ENCODE measurements around the gene SLC38A10.

The SLC38A10 gene

DNA sequence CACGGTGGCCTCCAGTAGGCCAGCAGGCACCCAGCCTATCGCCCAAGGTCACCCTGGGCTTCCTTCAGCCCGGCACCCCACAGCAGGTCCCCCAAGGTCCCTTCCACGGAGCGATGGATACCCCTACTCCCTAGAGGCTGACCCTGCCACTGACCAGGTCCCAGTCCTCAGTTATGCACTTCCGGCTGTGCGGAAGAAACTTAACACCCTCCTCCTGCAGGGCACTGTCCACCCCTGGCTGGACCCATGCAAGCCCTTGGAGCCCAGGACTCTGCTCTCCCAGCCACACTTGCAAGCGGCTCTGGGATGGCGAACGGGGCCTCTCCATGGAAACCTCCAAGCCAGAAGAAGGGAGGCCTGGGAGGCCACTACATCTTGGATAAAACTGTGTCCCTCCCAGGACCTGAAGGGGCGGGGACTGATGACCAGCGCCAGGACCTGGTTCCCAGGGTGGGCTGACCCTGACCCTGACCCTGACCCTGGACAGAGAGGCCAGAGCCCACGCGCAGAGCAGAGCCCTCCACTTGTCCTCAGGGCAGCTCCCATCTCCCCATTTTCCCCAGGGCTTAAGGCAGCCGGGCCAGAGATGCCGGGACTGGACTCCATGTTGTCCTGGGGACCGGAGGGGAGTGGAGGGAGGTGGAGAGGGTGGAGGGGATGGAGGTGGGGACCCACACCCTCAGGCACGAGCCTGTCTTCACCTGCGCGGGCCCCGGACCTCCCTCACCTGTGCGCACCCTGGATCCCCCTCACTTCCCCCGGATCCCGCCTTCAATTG is 73.1 kb downstream of the SLC38A10 start:
- H3K36me3 ChIP-seq (replicated peaks): no peaks in the 10 kb centered on the region; the same call in 1 of the 2 replicates
- no peaks in the 10 kb centered on the region for H3K27me3 ChIP-seq (ENCODE audit: low read depth)
- no peak for DNase-seq (ENCODE audit: low spot score in 2 of 2)
- H3K9me3 ChIP-seq: peaks cover 2% of the 10 kb centered on the region; the same call in 1 of the 2 replicates
- in situ Hi-C loops (cut with MboI; ENCODE audit: low sequenced_read_pairs): no loop called here
- peak overlapping the region; percentile 55 for H3K4me3 ChIP-seq
- H3K4me1 ChIP-seq: peaks cover 6% of the 10 kb centered on the region

GRCh38 chr17:81221371-81221841 is 73.7 kb downstream of the SLC38A10 start:
- in situ Hi-C loops (cut with MboI; ENCODE audit: low sequenced_read_pairs): no loop called here
- DNase-seq (ENCODE audit: low spot score in 2 of 2): peak in 1 of 2 experiments; percentile 40
- H3K36me3 ChIP-seq (replicated peaks): no peaks in the 10 kb centered on the region; the same call in 1 of the 2 replicates
- peaks cover 2% of the 10 kb centered on the region; the same call in 1 of the 2 replicates for H3K9me3 ChIP-seq
- peak overlapping the region; percentile 55 for H3K4me3 ChIP-seq
- H3K4me1 ChIP-seq: peaks cover 6% of the 10 kb centered on the region
- H3K27me3 ChIP-seq (ENCODE audit: low read depth): no peaks in the 10 kb centered on the region

GRCh38 chr17:81219476-81220180 is 75.5 kb downstream of the SLC38A10 start:
- H3K9me3 ChIP-seq: no peaks in the 10 kb centered on the region; the same call in 1 of the 2 replicates
- no peaks in the 10 kb centered on the region for H3K27me3 ChIP-seq (ENCODE audit: low read depth)
- no peak for DNase-seq (ENCODE audit: low spot score in 2 of 2)
- in situ Hi-C loops (cut with MboI; ENCODE audit: low sequenced_read_pairs): no loop called here
- H3K36me3 ChIP-seq (replicated peaks): no peaks in the 10 kb centered on the region; the same call in 1 of the 2 replicates
- peaks cover 6% of the 10 kb centered on the region for H3K4me1 ChIP-seq
- H3K4me3 ChIP-seq: no peak overlapping the region

GRCh38 chr17:81218991-81219390 is 76.1 kb downstream of the SLC38A10 start:
- Histone ChIP-seq H3K4me1 (peaks cover 6% of the 10 kb centered on the region), H3K36me3 (replicated peaks) (no peaks in the 10 kb centered on the region; the same call in 1 of the 2 replicates), H3K4me3 (no peak overlapping the region), H3K9me3 (no peaks in the 10 kb centered on the region; the same call in 1 of the 2 replicates), H3K27me3 (ENCODE audit: low read depth) (no peaks in the 10 kb centered on the region)
- DNase-seq (ENCODE audit: low spot score in 2 of 2): no peak
- in situ Hi-C loops (cut with MboI; ENCODE audit: low sequenced_read_pairs): no loop called here

DNA sequence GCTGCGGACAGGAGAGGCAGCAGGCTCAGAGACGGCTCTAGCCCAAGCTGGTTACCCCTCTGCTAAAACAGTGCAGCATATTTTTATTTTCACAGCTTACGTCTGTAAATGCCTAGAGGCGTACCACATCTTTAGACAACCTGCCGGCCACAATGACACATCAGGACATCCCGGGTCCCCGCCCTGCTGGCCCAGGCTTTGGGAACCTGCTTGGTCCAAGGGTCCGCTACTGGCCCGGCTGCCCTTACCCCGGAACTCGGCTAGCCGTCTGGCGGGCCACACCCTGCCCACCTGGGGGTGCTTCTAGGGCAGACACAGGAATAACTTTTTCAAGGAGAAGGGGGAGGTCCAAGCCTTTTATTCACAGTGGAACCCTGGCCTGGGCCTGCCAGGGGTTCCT is 76.6 kb downstream of the SLC38A10 start:
- DNase-seq (ENCODE audit: low spot score in 2 of 2): no peak
- H3K4me1 ChIP-seq: peaks cover 3% of the 10 kb centered on the region
- H3K4me3 ChIP-seq: no peak overlapping the region
- in situ Hi-C loops (cut with MboI; ENCODE audit: low sequenced_read_pairs): no loop called here
- no peaks in the 10 kb centered on the region; the same call in 1 of the 2 replicates for H3K36me3 ChIP-seq (replicated peaks)
- H3K9me3 ChIP-seq: no peaks in the 10 kb centered on the region
- no peaks in the 10 kb centered on the region for H3K27me3 ChIP-seq (ENCODE audit: low read depth)

- Histone ChIP-seq H3K36me3 (replicated peaks) (no peaks in the 10 kb centered on the region; the same call in 1 of the 2 replicates), H3K9me3 (no peaks in the 10 kb centered on the region), H3K27me3 (ENCODE audit: low read depth) (no peaks in the 10 kb centered on the region), H3K4me1 (no peaks in the 10 kb centered on the region), H3K4me3 (no peak overlapping the region)
- DNase-seq (ENCODE audit: low spot score in 2 of 2): no peak
- in situ Hi-C loops (cut with MboI; ENCODE audit: low sequenced_read_pairs): no loop called here
Observed at GRCh38 chr17:81217491-81217890, 77.6 kb downstream of the SLC38A10 start.

DNA sequence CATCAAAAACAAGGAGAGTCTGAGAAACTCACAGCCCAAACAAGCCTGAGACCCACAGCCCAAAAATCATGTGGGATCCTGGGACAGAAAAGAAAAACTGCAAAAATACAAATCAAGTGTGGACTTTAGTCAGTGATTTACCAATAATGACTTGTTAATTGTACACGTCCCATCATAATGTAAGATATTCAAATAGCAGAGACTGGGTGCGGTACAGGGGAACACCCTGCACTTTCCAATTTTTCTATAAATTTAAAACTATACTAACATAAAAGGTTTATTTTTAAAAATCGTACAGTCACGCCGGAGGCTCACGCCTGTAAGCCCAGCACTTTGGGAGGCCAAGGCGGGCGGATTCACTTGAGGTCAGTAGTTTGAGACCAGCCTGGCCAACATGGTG is 81.1 kb downstream of the SLC38A10 start:
- DNase-seq (ENCODE audit: low spot score in 2 of 2): no peak
- Histone ChIP-seq H3K27me3 (ENCODE audit: low read depth) (no peaks in the 10 kb centered on the region), H3K9me3 (no peaks in the 10 kb centered on the region), H3K4me3 (no peak overlapping the region), H3K4me1 (no peaks in the 10 kb centered on the region), H3K36me3 (replicated peaks) (no peaks in the 10 kb centered on the region; the same call in 1 of the 2 replicates)
- in situ Hi-C loops (cut with MboI; ENCODE audit: low sequenced_read_pairs): no loop called here

DNA sequence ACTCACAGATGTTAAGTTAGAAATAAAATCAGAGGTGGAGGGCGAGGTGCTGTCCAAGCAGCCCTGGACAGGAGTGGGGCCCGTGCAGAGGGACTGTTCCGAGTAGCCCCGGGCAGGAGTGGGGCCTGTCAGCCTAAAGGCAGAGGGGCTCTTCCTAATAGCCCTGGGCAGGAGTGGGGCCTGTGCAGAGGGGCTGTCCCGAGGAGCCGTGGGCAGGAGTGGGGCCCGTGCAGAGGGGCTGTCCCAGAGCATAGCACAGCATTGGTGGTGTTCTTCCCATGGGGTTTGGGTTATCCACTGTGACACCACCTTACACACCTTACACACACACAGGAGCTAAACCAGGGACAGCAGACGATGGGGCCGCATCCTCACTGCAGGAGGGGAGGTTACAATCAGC is 82.7 kb downstream of the SLC38A10 start:
- H3K4me1 ChIP-seq: no peaks in the 10 kb centered on the region
- in situ Hi-C loops (cut with MboI; ENCODE audit: low sequenced_read_pairs): no loop called here
- H3K9me3 ChIP-seq: no peaks in the 10 kb centered on the region
- no peaks in the 10 kb centered on the region for H3K27me3 ChIP-seq (ENCODE audit: low read depth)
- no peak for DNase-seq (ENCODE audit: low spot score in 2 of 2)
- no peak overlapping the region for H3K4me3 ChIP-seq
- H3K36me3 ChIP-seq (replicated peaks): no peaks in the 10 kb centered on the region; the same call in none of the 2 replicates

- Histone ChIP-seq H3K9me3 (no peaks in the 10 kb centered on the region), H3K36me3 (replicated peaks) (no peaks in the 10 kb centered on the region; the same call in none of the 2 replicates), H3K4me1 (no peaks in the 10 kb centered on the region), H3K27me3 (ENCODE audit: low read depth) (no peaks in the 10 kb centered on the region), H3K4me3 (no peak overlapping the region)
- in situ Hi-C loops (cut with MboI; ENCODE audit: low sequenced_read_pairs): no loop called here
- no peak for DNase-seq (ENCODE audit: low spot score in 2 of 2)
Observed at GRCh38 chr17:81210868-81211267, 84.2 kb downstream of the SLC38A10 start.

- no peaks in the 10 kb centered on the region; the same call in 1 of the 2 replicates for H3K36me3 ChIP-seq (replicated peaks)
- no peaks in the 10 kb centered on the region for H3K9me3 ChIP-seq
- no peak overlapping the region for H3K4me3 ChIP-seq
- in situ Hi-C loops (cut with MboI; ENCODE audit: low sequenced_read_pairs): no loop called here
- H3K27me3 ChIP-seq (ENCODE audit: low read depth): no peaks in the 10 kb centered on the region
- no peaks in the 10 kb centered on the region for H3K4me1 ChIP-seq
- no peak for DNase-seq (ENCODE audit: low spot score in 2 of 2)
Observed at GRCh38 chr17:81210466-81210865, 84.6 kb downstream of the SLC38A10 start.

DNA sequence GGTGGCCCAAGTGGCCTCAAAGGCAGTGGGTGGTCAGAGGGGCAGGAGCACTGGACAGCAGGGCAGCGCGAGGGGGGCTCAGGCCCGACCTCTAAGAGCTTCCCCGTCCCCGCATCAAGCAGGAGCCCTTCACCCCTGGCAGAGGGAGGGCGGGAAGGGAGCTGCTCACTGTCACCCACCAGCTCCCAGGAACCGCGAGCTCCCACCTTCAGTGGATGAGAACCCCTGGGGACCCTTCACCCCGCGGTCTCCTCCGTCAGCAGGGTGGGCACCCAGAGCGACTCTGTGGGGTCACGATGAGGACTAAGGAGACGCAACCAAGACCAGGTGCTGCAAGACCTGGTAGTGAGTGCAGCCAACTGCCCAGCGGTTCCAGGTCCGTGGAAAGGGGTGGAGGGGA is 86.0 kb downstream of the SLC38A10 start:
- DNase-seq (ENCODE audit: low spot score in 2 of 2): no peak
- no peaks in the 10 kb centered on the region; the same call in 1 of the 2 replicates for H3K36me3 ChIP-seq (replicated peaks)
- H3K4me1 ChIP-seq: no peaks in the 10 kb centered on the region
- in situ Hi-C loops (cut with MboI; ENCODE audit: low sequenced_read_pairs): no loop called here
- H3K9me3 ChIP-seq: no peaks in the 10 kb centered on the region
- no peaks in the 10 kb centered on the region for H3K27me3 ChIP-seq (ENCODE audit: low read depth)
- H3K4me3 ChIP-seq: no peak overlapping the region

GRCh38 chr17:81208651-81209050 is 86.5 kb downstream of the SLC38A10 start:
- Histone ChIP-seq H3K4me3 (no peak overlapping the region), H3K9me3 (no peaks in the 10 kb centered on the region), H3K27me3 (ENCODE audit: low read depth) (no peaks in the 10 kb centered on the region), H3K36me3 (replicated peaks) (no peaks in the 10 kb centered on the region; the same call in 1 of the 2 replicates), H3K4me1 (no peaks in the 10 kb centered on the region)
- no peak for DNase-seq (ENCODE audit: low spot score in 2 of 2)
- in situ Hi-C loops (cut with MboI; ENCODE audit: low sequenced_read_pairs): no loop called here

DNA sequence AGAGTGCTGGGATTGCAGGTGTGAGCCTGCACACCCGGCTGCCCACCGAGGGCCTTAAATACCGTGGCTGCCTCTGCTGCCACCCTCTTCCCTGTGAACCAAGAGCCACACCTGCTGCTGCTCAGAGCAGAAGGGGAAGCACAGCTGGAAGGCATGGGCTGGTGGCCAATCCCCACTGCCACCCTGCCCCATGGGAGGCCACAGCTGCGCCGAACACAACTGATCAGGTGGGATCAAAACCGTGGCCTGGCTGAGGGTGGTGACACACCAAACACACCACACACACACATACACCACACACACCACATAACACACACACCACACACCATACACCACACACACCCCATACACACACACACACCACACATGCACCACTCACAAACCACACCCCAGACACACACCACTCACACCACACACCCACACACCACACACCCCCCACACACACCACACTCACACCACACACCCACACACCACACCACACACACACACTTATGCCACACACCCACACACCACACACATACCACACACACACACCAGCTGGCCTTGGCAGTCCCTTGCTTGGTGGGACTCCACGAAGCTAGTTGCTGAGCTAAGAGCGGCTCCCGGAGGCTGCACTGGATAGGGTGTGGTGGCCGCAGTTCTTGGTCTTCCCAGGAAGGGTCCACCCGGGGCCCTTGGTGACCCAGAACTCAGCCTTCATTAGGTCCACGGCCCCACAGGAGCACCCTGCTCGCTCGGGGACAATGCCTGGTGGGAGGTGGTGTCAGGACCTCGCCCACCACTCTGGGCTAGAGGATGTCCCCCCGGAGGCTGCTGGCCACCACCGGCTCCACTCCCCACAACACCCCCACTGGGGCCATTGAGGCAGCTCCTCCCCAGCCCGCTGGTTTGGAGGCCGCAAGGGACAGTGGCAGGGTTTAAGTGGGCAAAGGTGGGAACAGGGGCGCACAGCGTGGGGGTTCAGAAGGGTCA is 87.2 kb downstream of the SLC38A10 start:
- Histone ChIP-seq H3K4me1 (no peaks in the 10 kb centered on the region), H3K27me3 (ENCODE audit: low read depth) (no peaks in the 10 kb centered on the region), H3K4me3 (no peak overlapping the region), H3K36me3 (replicated peaks) (no peaks in the 10 kb centered on the region; the same call in 1 of the 2 replicates), H3K9me3 (no peaks in the 10 kb centered on the region)
- in situ Hi-C loops (cut with MboI; ENCODE audit: low sequenced_read_pairs): no loop called here
- no peak for DNase-seq (ENCODE audit: low spot score in 2 of 2)
